ENCODE results near the gene KLHL42. TPM values are rescaled to one million over a fixed set of nuclear protein-coding genes. Genes with fewer than 3 reads are reported as not detected.
"Not testable (repeated sequence)": the region's sequence is repeated elsewhere in the genome, so short reads cannot be mapped to it uniquely, and the experiment has no call there.

The KLHL42 gene
- total RNA-seq, 1 experiment from 2014 or later, result 20.7 TPM

DNA sequence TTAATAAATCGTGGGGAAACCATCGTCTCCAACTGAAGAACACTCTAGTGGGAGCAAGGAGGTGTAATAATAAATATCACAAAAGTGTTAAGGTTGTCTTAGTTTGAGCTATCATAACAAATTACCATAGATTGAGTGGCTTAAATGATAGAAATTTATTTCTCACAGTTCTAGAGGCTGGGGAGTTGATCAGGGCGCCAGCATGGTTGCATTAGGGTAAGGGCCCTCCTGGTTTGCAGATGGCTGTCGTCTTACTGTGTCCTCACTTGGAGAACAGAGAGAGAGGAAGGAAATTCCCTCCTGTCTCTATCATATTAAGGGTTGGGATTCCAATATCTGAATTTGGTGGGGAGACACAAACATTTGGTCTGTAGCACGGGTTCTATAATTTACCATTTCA is 36.4 kb upstream of the KLHL42 start (continued):
- TF ChIP-seq, protein P1, sequence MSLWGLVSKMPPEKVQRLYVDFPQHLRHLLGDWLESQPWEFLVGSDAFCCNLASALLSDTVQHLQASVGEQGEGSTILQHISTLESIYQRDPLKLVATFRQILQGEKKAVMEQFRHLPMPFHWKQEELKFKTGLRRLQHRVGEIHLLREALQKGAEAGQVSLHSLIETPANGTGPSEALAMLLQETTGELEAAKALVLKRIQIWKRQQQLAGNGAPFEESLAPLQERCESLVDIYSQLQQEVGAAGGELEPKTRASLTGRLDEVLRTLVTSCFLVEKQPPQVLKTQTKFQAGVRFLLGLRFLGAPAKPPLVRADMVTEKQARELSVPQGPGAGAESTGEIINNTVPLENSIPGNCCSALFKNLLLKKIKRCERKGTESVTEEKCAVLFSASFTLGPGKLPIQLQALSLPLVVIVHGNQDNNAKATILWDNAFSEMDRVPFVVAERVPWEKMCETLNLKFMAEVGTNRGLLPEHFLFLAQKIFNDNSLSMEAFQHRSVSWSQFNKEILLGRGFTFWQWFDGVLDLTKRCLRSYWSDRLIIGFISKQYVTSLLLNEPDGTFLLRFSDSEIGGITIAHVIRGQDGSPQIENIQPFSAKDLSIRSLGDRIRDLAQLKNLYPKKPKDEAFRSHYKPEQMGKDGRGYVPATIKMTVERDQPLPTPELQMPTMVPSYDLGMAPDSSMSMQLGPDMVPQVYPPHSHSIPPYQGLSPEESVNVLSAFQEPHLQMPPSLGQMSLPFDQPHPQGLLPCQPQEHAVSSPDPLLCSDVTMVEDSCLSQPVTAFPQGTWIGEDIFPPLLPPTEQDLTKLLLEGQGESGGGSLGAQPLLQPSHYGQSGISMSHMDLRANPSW (CRISPR knock-in tag; conservative IDR thresholded peaks at IDR 0.05; ENCODE audit: low read depth), result no peak
- TF ChIP-seq, protein P2, sequence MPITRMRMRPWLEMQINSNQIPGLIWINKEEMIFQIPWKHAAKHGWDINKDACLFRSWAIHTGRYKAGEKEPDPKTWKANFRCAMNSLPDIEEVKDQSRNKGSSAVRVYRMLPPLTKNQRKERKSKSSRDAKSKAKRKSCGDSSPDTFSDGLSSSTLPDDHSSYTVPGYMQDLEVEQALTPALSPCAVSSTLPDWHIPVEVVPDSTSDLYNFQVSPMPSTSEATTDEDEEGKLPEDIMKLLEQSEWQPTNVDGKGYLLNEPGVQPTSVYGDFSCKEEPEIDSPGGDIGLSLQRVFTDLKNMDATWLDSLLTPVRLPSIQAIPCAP (CRISPR knock-in tag; IDR thresholded peaks at IDR 0.05), result no peak
- no peak for TF ChIP-seq GRHL2 (CRISPR knock-in tag; IDR thresholded peaks at IDR 0.05; ENCODE audit: insufficient replicate concordance, severe bottlenecking)
- TF ChIP-seq, protein P3, sequence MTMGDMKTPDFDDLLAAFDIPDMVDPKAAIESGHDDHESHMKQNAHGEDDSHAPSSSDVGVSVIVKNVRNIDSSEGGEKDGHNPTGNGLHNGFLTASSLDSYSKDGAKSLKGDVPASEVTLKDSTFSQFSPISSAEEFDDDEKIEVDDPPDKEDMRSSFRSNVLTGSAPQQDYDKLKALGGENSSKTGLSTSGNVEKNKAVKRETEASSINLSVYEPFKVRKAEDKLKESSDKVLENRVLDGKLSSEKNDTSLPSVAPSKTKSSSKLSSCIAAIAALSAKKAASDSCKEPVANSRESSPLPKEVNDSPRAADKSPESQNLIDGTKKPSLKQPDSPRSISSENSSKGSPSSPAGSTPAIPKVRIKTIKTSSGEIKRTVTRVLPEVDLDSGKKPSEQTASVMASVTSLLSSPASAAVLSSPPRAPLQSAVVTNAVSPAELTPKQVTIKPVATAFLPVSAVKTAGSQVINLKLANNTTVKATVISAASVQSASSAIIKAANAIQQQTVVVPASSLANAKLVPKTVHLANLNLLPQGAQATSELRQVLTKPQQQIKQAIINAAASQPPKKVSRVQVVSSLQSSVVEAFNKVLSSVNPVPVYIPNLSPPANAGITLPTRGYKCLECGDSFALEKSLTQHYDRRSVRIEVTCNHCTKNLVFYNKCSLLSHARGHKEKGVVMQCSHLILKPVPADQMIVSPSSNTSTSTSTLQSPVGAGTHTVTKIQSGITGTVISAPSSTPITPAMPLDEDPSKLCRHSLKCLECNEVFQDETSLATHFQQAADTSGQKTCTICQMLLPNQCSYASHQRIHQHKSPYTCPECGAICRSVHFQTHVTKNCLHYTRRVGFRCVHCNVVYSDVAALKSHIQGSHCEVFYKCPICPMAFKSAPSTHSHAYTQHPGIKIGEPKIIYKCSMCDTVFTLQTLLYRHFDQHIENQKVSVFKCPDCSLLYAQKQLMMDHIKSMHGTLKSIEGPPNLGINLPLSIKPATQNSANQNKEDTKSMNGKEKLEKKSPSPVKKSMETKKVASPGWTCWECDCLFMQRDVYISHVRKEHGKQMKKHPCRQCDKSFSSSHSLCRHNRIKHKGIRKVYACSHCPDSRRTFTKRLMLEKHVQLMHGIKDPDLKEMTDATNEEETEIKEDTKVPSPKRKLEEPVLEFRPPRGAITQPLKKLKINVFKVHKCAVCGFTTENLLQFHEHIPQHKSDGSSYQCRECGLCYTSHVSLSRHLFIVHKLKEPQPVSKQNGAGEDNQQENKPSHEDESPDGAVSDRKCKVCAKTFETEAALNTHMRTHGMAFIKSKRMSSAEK (CRISPR knock-in tag; IDR thresholded peaks at IDR 0.05; ENCODE audit: borderline replicate concordance), result no peak
- TF ChIP-seq, protein P4, sequence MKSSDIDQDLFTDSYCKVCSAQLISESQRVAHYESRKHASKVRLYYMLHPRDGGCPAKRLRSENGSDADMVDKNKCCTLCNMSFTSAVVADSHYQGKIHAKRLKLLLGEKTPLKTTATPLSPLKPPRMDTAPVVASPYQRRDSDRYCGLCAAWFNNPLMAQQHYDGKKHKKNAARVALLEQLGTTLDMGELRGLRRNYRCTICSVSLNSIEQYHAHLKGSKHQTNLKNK (CRISPR knock-in tag; IDR thresholded peaks at IDR 0.05), result no peak
- TF ChIP-seq, protein P5, sequence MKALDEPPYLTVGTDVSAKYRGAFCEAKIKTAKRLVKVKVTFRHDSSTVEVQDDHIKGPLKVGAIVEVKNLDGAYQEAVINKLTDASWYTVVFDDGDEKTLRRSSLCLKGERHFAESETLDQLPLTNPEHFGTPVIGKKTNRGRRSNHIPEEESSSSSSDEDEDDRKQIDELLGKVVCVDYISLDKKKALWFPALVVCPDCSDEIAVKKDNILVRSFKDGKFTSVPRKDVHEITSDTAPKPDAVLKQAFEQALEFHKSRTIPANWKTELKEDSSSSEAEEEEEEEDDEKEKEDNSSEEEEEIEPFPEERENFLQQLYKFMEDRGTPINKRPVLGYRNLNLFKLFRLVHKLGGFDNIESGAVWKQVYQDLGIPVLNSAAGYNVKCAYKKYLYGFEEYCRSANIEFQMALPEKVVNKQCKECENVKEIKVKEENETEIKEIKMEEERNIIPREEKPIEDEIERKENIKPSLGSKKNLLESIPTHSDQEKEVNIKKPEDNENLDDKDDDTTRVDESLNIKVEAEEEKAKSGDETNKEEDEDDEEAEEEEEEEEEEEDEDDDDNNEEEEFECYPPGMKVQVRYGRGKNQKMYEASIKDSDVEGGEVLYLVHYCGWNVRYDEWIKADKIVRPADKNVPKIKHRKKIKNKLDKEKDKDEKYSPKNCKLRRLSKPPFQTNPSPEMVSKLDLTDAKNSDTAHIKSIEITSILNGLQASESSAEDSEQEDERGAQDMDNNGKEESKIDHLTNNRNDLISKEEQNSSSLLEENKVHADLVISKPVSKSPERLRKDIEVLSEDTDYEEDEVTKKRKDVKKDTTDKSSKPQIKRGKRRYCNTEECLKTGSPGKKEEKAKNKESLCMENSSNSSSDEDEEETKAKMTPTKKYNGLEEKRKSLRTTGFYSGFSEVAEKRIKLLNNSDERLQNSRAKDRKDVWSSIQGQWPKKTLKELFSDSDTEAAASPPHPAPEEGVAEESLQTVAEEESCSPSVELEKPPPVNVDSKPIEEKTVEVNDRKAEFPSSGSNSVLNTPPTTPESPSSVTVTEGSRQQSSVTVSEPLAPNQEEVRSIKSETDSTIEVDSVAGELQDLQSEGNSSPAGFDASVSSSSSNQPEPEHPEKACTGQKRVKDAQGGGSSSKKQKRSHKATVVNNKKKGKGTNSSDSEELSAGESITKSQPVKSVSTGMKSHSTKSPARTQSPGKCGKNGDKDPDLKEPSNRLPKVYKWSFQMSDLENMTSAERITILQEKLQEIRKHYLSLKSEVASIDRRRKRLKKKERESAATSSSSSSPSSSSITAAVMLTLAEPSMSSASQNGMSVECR (CRISPR knock-in tag; IDR thresholded peaks at IDR 0.05; ENCODE audit: borderline replicate concordance), result no peak
- TF ChIP-seq, protein P6, sequence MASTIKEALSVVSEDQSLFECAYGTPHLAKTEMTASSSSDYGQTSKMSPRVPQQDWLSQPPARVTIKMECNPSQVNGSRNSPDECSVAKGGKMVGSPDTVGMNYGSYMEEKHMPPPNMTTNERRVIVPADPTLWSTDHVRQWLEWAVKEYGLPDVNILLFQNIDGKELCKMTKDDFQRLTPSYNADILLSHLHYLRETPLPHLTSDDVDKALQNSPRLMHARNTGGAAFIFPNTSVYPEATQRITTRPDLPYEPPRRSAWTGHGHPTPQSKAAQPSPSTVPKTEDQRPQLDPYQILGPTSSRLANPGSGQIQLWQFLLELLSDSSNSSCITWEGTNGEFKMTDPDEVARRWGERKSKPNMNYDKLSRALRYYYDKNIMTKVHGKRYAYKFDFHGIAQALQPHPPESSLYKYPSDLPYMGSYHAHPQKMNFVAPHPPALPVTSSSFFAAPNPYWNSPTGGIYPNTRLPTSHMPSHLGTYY (CRISPR knock-in tag; IDR thresholded peaks at IDR 0.05), result no peak
- TF ChIP-seq, protein P7, sequence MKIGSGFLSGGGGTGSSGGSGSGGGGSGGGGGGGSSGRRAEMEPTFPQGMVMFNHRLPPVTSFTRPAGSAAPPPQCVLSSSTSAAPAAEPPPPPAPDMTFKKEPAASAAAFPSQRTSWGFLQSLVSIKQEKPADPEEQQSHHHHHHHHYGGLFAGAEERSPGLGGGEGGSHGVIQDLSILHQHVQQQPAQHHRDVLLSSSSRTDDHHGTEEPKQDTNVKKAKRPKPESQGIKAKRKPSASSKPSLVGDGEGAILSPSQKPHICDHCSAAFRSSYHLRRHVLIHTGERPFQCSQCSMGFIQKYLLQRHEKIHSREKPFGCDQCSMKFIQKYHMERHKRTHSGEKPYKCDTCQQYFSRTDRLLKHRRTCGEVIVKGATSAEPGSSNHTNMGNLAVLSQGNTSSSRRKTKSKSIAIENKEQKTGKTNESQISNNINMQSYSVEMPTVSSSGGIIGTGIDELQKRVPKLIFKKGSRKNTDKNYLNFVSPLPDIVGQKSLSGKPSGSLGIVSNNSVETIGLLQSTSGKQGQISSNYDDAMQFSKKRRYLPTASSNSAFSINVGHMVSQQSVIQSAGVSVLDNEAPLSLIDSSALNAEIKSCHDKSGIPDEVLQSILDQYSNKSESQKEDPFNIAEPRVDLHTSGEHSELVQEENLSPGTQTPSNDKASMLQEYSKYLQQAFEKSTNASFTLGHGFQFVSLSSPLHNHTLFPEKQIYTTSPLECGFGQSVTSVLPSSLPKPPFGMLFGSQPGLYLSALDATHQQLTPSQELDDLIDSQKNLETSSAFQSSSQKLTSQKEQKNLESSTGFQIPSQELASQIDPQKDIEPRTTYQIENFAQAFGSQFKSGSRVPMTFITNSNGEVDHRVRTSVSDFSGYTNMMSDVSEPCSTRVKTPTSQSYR (CRISPR knock-in tag; IDR thresholded peaks at IDR 0.05), result no peak
- no peak for TF ChIP-seq KAT7 (CRISPR knock-in tag; IDR thresholded peaks at IDR 0.05; ENCODE audit: borderline replicate concordance)
- TF ChIP-seq, protein P8, sequence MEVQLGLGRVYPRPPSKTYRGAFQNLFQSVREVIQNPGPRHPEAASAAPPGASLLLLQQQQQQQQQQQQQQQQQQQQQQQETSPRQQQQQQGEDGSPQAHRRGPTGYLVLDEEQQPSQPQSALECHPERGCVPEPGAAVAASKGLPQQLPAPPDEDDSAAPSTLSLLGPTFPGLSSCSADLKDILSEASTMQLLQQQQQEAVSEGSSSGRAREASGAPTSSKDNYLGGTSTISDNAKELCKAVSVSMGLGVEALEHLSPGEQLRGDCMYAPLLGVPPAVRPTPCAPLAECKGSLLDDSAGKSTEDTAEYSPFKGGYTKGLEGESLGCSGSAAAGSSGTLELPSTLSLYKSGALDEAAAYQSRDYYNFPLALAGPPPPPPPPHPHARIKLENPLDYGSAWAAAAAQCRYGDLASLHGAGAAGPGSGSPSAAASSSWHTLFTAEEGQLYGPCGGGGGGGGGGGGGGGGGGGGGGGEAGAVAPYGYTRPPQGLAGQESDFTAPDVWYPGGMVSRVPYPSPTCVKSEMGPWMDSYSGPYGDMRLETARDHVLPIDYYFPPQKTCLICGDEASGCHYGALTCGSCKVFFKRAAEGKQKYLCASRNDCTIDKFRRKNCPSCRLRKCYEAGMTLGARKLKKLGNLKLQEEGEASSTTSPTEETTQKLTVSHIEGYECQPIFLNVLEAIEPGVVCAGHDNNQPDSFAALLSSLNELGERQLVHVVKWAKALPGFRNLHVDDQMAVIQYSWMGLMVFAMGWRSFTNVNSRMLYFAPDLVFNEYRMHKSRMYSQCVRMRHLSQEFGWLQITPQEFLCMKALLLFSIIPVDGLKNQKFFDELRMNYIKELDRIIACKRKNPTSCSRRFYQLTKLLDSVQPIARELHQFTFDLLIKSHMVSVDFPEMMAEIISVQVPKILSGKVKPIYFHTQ (CRISPR knock-in tag; IDR thresholded peaks at IDR 0.05), result no peak
- TF ChIP-seq, protein P9, sequence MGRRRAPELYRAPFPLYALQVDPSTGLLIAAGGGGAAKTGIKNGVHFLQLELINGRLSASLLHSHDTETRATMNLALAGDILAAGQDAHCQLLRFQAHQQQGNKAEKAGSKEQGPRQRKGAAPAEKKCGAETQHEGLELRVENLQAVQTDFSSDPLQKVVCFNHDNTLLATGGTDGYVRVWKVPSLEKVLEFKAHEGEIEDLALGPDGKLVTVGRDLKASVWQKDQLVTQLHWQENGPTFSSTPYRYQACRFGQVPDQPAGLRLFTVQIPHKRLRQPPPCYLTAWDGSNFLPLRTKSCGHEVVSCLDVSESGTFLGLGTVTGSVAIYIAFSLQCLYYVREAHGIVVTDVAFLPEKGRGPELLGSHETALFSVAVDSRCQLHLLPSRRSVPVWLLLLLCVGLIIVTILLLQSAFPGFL (CRISPR knock-in tag; IDR thresholded peaks at IDR 0.05; ENCODE audit: borderline replicate concordance), result no peak

DNA sequence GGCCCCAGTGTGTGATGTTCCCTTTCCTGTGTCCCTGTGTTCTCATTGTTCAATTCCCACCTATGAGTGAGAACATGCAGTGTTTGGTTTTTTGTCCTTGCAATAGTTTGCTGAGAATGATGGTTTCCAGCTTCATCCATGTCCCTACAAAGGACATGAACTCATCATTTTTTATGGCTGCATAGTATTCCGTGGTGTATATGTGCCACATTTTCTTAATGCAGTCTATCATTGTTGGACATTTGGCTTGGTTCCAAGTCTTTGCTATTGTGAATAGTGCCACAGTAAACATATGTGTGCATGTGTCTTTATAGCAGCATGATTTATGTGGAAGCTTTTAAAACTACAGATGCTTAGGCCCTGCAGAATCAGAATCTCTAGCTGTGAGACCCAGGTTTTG is 34.3 kb upstream of the KLHL42 start:
- H3K4me1 Mint-ChIP-seq; H3K27ac Mint-ChIP-seq; H3K27me3 Mint-ChIP-seq (ENCODE audit: low read depth); H3K9me3 Mint-ChIP-seq; POLR2A ChIA-PET; DNase-seq (ENCODE audit: low spot score); ATAC-seq; H3K4me3 Mint-ChIP-seq: not testable (repeated sequence)
- CTCF ChIA-PET, result interaction anchor here (0.6 kb wide), 1 partner anchor 793 kb away, joined by 4 read pairs; no protein-coding TSS in a partner anchor
- peaks cover 29% of the 10 kb centered on the region for H3K36me3 Mint-ChIP-seq
